Transverse colon (tissue), 3 donors: ENCODE results near the gene ERGIC1.

Experiments used
- CTCF ChIP-seq, 5 experiments: fragments of 200-600 bp in 3 of 5; fragments of 450-650 bp in 2 of 5; sonication (generic) in 3 of 5; IDR thresholded peaks; 1 replicate in 2 of 5; 2 replicates in 3 of 5; pipeline ENCODE4 v1.5.1; 2016 to 2017; ENCODE audit warnings: antibody characterized with exemption in 5 of 5, inconsistent platforms in 3 of 5, mild to moderate bottlenecking in 2 of 5, moderate library complexity in 1 of 5
- POLR2A ChIP-seq: fragments of 450-650 bp; IDR thresholded peaks from one replicate; pipeline ENCODE4 v1.6.1; 2016; ENCODE audit warnings: antibody characterized with exemption, mild to moderate bottlenecking, moderate library complexity

GRCh38 chr5:172994405-172994804 is 160.4 kb downstream of the ERGIC1 start:
- TF ChIP-seq POLR2A = no peak
- TF ChIP-seq CTCF (IDR thresholded peaks at IDR 0.05) = no peak
